Suprapubic skin (tissue), 4 donors: Measurements from ENCODE around the gene CTF1. TPM values are rescaled to one million over a fixed set of nuclear protein-coding genes. Genes with fewer than 3 reads are reported as not detected.

ENCODE experiments used
- DNase-seq, 2 donors: peaks; one replicate each; pipeline ENCODE4 v3.0.0-alpha.2; 2019; ENCODE audit warnings: low spot score in 2 of 2
- H3K27ac ChIP-seq: fragments of 200-600 bp; sonication (generic); one replicate; pipeline ENCODE4 v1.5.1; 2019
- H3K27me3 ChIP-seq: fragments of 200-600 bp; sonication (generic); one replicate; pipeline ENCODE4 v1.5.1; 2019
- H3K36me3 ChIP-seq: fragments of 200-600 bp; sonication (generic); one replicate; pipeline ENCODE4 v1.5.1; 2019
- H3K4me1 ChIP-seq: fragments of 200-600 bp; sonication (generic); one replicate; pipeline ENCODE4 v1.5.1; 2019
- H3K4me3 ChIP-seq: fragments of 200-600 bp; sonication (generic); one replicate; pipeline ENCODE4 v1.5.1; 2019; ENCODE audit warnings: mild to moderate bottlenecking
- H3K9me3 ChIP-seq: fragments of 200-600 bp; sonication (generic); one replicate; pipeline ENCODE4 v1.5.1; 2019
- EP300 ChIP-seq: sonication (generic); formaldehyde crosslinking; IDR thresholded peaks from one replicate; pipeline ENCODE4 v1.6.1; 2017; ENCODE audit warnings: antibody characterized with exemption
- POLR2A ChIP-seq, 2 donors: fragments of 450-650 bp; IDR thresholded peaks; one replicate each; pipeline ENCODE4 v1.6.1; 2017; ENCODE audit warnings: antibody characterized with exemption in 2 of 2, mild to moderate bottlenecking in 2 of 2, moderate library complexity in 2 of 2
- POLR2AphosphoS5 ChIP-seq, 3 donors: sonication (generic); formaldehyde crosslinking; IDR thresholded peaks; one replicate each; pipeline ENCODE4 v1.6.1; 2017; ENCODE audit warnings: antibody characterized with exemption in 3 of 3
- WGBS: methylation state at CpG from one replicate; pipeline ENCODE4 v1.1.5; 2018; 5-methylcytosine and 5-hydroxymethylcytosine counted together
- total RNA-seq, 4 donors: library from RNA; depleted of rRNA; stranded (reverse); fragments of >200 nt; gene quantifications; one replicate each; pipeline ENCODE4 v1.1.0, GENCODE V29; 2016
- TF ChIP-seq, protein P1 (sequence below), 2 donors: fragments of 200-600 bp in 1 of 2; fragments of 450-650 bp in 1 of 2; sonication (generic) in 1 of 2; IDR thresholded peaks; one replicate each; pipeline ENCODE4 v1.5.1; 2016 to 2019; ENCODE audit warnings: antibody characterized with exemption in 2 of 2, mild to moderate bottlenecking in 1 of 2, moderate library complexity in 1 of 2

CTF1 gene
- total RNA-seq, 4 donors from 2014 or later = 0.30 to 1.3 (median 0.71) TPM

DNA sequence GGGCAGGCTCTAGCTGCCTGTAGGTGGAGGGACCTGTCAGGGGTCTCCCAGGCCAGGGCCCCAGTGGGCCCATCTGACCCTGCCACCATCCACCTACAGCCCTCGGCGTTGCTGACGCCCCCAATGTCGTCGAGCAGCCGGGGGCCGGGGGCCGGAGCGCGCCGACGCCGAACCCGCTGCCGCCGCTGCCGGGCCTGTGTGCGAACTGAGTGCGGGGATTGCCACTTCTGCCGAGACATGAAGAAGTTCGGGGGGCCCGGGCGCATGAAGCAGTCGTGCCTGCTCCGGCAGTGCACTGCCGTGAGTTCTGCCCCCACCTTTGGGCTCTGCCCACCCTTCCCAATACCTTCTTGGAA lies 29.2 kb downstream of the CTF1 start:
- TF ChIP-seq POLR2A (IDR thresholded peaks at IDR 0.05) (no peak), EP300 (no peak), POLR2AphosphoS5 (IDR thresholded peaks at IDR 0.05) (no peak)
- TF ChIP-seq, protein P1, sequence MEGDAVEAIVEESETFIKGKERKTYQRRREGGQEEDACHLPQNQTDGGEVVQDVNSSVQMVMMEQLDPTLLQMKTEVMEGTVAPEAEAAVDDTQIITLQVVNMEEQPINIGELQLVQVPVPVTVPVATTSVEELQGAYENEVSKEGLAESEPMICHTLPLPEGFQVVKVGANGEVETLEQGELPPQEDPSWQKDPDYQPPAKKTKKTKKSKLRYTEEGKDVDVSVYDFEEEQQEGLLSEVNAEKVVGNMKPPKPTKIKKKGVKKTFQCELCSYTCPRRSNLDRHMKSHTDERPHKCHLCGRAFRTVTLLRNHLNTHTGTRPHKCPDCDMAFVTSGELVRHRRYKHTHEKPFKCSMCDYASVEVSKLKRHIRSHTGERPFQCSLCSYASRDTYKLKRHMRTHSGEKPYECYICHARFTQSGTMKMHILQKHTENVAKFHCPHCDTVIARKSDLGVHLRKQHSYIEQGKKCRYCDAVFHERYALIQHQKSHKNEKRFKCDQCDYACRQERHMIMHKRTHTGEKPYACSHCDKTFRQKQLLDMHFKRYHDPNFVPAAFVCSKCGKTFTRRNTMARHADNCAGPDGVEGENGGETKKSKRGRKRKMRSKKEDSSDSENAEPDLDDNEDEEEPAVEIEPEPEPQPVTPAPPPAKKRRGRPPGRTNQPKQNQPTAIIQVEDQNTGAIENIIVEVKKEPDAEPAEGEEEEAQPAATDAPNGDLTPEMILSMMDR (IDR thresholded peaks at IDR 0.05) = no peak
- Histone ChIP-seq H3K27me3 (no peaks in the 10 kb centered on the region), H3K9me3 (no peaks in the 10 kb centered on the region), H3K27ac (no peak overlapping the region), H3K36me3 (peaks cover 20% of the 10 kb centered on the region), H3K4me3 (no peak overlapping the region), H3K4me1 (peaks cover 42% of the 10 kb centered on the region)
- 84% methylated on average over 6 of the region's 26 CpGs for WGBS
- no peak for DNase-seq

DNA sequence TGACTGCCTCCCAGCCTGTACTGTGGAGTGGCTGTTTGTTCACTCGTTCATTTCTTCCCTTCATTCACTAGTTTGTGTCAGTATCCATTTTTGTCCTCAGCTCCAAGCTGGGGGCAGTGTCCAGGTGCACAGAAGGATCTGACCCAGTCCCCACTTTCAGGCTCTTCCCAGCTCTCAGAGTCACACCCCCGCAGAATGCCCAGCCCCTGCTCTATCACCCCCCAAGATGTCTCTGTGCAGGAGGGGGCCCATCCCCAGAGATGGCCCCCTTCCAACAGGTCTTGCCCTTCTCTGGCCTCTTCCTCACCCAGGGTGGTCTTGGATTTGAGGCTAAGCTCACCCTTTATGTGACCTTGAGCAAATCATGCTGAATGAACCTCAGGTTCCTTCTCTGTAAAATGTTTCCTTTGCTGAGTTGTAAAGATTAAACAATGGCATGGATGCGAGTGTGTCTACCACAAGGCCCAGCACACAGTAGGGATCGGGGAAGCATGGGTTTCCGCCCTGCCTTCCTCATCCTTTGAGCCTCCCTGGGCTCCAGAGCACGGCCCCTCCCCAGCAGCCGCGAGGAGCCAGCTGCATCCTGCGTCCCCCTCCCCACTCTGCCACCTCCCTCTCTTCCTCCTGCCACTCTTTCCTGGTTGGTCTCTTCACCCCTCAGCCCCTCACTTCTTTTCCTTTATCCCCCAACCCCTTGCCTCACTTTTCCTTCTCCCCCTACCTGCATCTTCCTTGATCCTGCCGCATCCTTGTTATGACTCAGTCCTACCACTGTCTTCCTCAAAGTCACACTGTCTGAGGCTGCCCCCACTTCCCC lies 29.8 kb downstream of the CTF1 start:
- no peak for DNase-seq
- WGBS = 75% methylated on average over 10 of the region's 10 CpGs
- H3K4me3 ChIP-seq = no peak overlapping the region
- peaks cover 42% of the 10 kb centered on the region for H3K4me1 ChIP-seq
- H3K27me3 ChIP-seq = no peaks in the 10 kb centered on the region
- no peaks in the 10 kb centered on the region for H3K9me3 ChIP-seq
- no peak overlapping the region for H3K27ac ChIP-seq
- peaks cover 26% of the 10 kb centered on the region for H3K36me3 ChIP-seq
- no peak for TF ChIP-seq POLR2A (IDR thresholded peaks at IDR 0.05)
- no peak for TF ChIP-seq POLR2AphosphoS5 (IDR thresholded peaks at IDR 0.05)
- TF ChIP-seq, protein P1 (IDR thresholded peaks at IDR 0.05) = no peak
- TF ChIP-seq EP300 = no peak

DNA sequence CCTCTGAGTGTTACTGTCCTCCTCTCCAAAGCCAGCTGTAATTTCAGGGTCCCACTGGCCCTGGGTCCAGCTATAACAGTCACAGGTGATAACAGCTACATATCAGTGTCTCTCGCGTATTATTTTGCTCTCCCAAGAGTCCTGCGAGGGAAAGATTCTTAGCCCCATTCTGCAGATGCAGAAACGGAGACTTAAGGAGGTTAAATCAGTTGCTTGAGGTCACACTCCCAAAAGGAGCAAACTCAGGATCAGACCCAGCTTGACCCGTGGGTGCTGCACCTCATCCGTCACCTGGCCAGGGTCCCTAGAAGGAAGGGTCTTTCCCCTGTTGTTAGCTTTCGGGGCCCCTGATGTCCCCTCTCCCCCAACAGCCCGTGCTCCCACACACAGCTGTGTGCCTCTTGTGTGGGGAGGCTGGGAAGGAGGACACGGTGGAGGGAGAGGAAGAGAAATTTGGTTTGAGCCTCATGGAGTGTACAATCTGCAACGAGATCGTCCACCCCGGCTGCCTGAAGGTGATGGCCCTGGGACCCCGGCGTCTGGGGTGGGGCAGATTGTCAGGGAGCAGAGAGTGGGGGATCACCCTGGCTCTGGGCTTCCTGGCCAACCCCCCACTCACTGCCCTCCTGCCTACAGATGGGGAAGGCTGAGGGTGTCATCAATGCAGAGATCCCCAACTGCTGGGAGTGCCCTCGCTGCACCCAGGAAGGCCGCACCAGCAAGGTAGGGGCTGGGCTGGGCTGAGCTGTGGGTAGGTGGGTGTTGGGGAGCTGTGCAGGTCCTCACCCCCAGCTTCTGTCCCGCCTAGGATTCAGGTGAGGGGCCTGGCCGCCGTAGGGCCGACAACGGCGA lies 30.7 kb downstream of the CTF1 start:
- peaks cover 36% of the 10 kb centered on the region for H3K36me3 ChIP-seq
- H3K4me3 ChIP-seq = peak overlapping the region; percentile 28
- H3K9me3 ChIP-seq = no peaks in the 10 kb centered on the region
- no peaks in the 10 kb centered on the region for H3K27me3 ChIP-seq
- H3K4me1 ChIP-seq = peaks cover 34% of the 10 kb centered on the region
- 95% methylated on average over 13 of the region's 22 CpGs for WGBS
- TF ChIP-seq POLR2A (IDR thresholded peaks at IDR 0.05) (no peak), EP300 (no peak)
- H3K27ac ChIP-seq = peak overlapping the region; percentile 4
- no peak for DNase-seq

DNA sequence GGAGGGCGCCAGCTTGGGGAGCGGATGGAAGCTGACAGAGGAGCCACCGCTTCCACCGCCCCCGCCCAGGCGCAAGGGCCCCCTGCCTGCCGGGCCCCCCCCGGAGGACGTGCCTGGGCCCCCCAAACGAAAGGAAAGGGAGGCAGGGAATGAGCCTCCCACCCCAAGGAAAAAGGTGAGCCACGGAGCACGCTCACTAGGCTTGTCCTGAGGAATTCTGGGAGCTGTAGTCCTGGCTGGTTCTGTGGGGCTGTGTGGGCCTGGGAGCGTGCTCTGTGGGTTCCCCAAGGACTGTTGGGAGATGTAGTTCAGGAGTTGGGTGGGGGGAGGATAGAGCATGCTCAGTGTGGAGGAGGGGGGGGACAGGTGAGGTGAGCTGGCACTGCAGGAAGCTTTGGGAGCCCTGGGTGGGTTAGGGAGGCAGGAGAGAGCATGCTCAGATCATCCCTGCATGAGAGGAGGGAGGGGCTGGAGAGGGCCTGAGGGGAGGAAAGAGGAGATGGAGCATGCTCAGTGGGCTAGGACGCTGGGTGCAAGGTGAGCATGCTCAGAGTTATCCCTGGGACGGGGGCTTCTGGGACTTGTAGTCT lies 31.5 kb downstream of the CTF1 start:
- peak overlapping the region; percentile 28 for H3K4me3 ChIP-seq
- H3K36me3 ChIP-seq = peaks cover 41% of the 10 kb centered on the region
- TF ChIP-seq POLR2A (IDR thresholded peaks at IDR 0.05) = no peak
- no peak for TF ChIP-seq EP300
- TF ChIP-seq POLR2AphosphoS5 (IDR thresholded peaks at IDR 0.05) = no peak
- H3K9me3 ChIP-seq = no peaks in the 10 kb centered on the region
- peaks cover 34% of the 10 kb centered on the region for H3K4me1 ChIP-seq
- peak in 1 of 2 donors; percentile 73 for DNase-seq
- WGBS = 18% methylated on average over 10 of the region's 15 CpGs
- H3K27ac ChIP-seq = peak overlapping the region; percentile 4
- no peaks in the 10 kb centered on the region for H3K27me3 ChIP-seq

DNA sequence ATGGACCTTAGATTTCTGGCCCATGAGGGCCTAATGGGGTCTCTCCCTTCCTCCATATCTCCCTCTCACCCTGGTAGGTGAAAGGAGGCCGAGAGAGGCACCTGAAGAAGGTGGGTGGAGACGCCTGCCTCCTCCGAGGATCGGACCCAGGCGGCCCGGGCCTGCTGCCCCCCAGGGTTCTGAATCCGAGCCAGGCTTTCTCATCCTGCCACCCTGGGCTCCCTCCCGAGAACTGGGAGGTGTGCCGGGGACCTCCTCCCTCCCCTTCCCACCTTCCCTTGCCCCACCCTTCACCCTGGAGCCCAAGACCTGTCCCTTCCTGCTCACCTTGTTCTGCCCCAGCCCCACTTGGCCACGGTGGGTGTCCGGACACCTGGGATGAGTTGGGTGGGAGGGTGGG lies 32.0 kb downstream of the CTF1 start:
- Histone ChIP-seq H3K36me3 (peaks cover 46% of the 10 kb centered on the region), H3K4me1 (peaks cover 34% of the 10 kb centered on the region), H3K27ac (no peak overlapping the region), H3K9me3 (no peaks in the 10 kb centered on the region), H3K27me3 (no peaks in the 10 kb centered on the region), H3K4me3 (no peak overlapping the region)
- DNase-seq = peak in 1 of 2 donors; percentile 74
- WGBS = 42% methylated on average over 11 of the region's 11 CpGs
- TF ChIP-seq, protein P1 (IDR thresholded peaks at IDR 0.05) = no peak
- TF ChIP-seq POLR2AphosphoS5 (IDR thresholded peaks at IDR 0.05) (no peak), EP300 (no peak), POLR2A (IDR thresholded peaks at IDR 0.05) (no peak)
